Measurements from ENCODE around the gene KIAA0408. TPM values are rescaled to one million over a fixed set of nuclear protein-coding genes. Genes with fewer than 3 reads are reported as not detected.
"Not testable (repeated sequence)": the region's sequence is repeated elsewhere in the genome, so short reads cannot be mapped to it uniquely, and the experiment has no call there.

Gene KIAA0408
- polyA plus RNA-seq, 1 donor: 11.2 TPM

DNA sequence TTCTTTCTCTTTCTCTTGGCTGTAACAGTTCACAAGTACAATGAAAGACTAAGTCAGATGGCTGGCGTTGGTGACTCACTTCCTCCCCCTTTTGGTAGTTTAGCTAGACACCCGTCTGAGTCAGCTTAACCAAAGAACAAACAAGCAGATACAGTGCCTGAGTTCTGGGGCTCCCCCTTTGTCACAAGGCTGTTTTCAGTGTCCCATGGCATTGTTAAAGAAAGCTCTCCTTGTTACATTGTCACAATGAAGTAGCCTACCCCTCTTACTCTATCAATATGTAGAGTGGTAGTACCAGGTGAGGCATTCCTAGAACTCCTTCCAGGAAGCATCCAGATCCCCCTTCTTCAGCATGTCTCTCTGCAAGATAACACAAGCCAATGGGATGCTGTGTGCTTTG lies 38.6 kb downstream of the KIAA0408 start:
- Histone ChIP-seq H3K27ac (ENCODE audit: low read length) (no peak overlapping the region), H3K9me3 (ENCODE audit: control insufficient read depth, low read depth, low read length) (no peaks in the 10 kb centered on the region), H3K4me3 (ENCODE audit: low read length) (no peak overlapping the region), H3K4me1 (ENCODE audit: control insufficient read depth, insufficient read depth, low read length) (no peaks in the 10 kb centered on the region), H3K27me3 (ENCODE audit: control insufficient read depth, insufficient read depth, low read length) (no peaks in the 10 kb centered on the region), H3K36me3 (ENCODE audit: control insufficient read depth, insufficient read depth, low read length) (no peaks in the 10 kb centered on the region)
- DNase-seq: peak; percentile 54 to 75
- no CpG with 5 or more reads among the region's 2 CpGs for WGBS (ENCODE audit: insufficient coverage, low lambda C conversion rate)

DNA sequence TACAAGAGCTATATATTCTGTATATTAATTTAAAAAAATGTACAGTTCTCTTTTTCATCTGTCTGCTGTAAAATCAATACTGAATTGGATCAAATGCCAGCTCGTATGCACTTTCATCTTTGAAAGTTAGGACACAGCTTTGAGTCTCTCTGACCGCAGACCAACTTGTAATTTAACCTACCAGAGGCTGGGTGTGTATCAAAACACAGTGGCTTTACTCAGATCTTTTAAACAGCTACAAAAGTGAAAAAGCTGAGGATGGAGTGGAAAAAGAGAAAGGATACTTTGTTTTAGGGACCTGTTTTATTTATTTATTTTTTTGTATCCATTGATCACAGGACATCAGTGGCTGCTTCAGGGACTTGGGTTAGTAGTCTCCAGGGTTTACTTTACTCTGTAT lies 44.1 kb downstream of the KIAA0408 start:
- Histone ChIP-seq H3K27ac (ENCODE audit: low read length) (no peak overlapping the region), H3K9me3 (ENCODE audit: control insufficient read depth, low read depth, low read length) (no peaks in the 10 kb centered on the region), H3K36me3 (ENCODE audit: control insufficient read depth, insufficient read depth, low read length) (no peaks in the 10 kb centered on the region), H3K27me3 (ENCODE audit: control insufficient read depth, insufficient read depth, low read length) (no peaks in the 10 kb centered on the region), H3K4me3 (ENCODE audit: low read length) (no peak overlapping the region), H3K4me1 (ENCODE audit: control insufficient read depth, insufficient read depth, low read length) (no peaks in the 10 kb centered on the region)
- 100% methylated on average over 1 of the region's 2 CpGs for WGBS (ENCODE audit: insufficient coverage, low lambda C conversion rate)
- DNase-seq: no peak

DNA sequence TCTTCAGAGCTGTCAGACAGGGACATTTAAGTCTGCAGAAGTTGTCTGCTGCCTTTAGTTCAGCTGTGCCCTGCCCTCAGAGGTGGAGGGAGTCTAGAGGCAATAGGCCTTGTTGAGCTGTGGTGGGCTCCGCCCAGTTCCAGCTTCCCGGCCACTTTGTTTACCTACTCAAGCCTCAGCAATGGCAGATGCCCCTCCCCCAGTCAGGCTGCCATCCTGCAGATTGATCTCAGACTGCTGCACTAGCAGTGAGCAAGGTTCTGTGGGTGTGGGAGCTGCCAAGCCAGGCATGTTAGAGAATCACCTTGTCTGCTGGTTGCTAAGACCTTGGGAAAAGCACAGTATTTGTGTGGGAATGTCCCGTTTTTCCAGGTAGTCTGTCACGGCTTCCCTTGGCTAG lies 46.1 kb downstream of the KIAA0408 start:
- H3K4me3 ChIP-seq (ENCODE audit: low read length); H3K4me1 ChIP-seq (ENCODE audit: control insufficient read depth, insufficient read depth, low read length); H3K27ac ChIP-seq (ENCODE audit: low read length); H3K9me3 ChIP-seq (ENCODE audit: control insufficient read depth, low read depth, low read length); H3K27me3 ChIP-seq (ENCODE audit: control insufficient read depth, insufficient read depth, low read length); H3K36me3 ChIP-seq (ENCODE audit: control insufficient read depth, insufficient read depth, low read length): not testable (repeated sequence)
- no CpG with 5 or more reads among the region's 4 CpGs for WGBS (ENCODE audit: insufficient coverage, low lambda C conversion rate)
- peak in 1 of 2 donors; percentile 22 for DNase-seq

DNA sequence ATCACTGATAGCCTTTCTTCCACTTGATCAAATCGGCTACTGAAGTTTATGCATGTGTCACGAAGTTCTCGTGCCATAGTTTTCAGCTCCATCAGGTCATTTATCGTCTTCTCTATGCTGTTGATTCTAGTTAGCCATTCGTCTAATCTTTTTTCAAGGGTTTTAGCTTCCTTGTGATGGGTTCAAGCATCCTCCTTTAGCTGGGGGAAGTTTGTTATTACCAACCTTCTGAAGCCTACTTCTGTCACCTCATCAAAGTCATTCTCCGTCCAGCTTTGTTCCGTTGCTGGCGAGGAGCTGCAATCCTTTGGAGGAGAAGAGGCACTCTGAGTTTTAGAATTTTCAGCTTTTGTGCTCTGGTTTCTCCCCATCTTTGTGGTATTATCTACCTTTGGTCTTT lies 47.2 kb downstream of the KIAA0408 start:
- H3K27me3 ChIP-seq (ENCODE audit: control insufficient read depth, insufficient read depth, low read length); H3K27ac ChIP-seq (ENCODE audit: low read length); DNase-seq; H3K36me3 ChIP-seq (ENCODE audit: control insufficient read depth, insufficient read depth, low read length); H3K4me1 ChIP-seq (ENCODE audit: control insufficient read depth, insufficient read depth, low read length); H3K9me3 ChIP-seq (ENCODE audit: control insufficient read depth, low read depth, low read length); H3K4me3 ChIP-seq (ENCODE audit: low read length): not testable (repeated sequence)
- 95% methylated on average over 4 of the region's 8 CpGs for WGBS (ENCODE audit: insufficient coverage, low lambda C conversion rate)

Other genes starting within 250 kb of the KIAA0408 start
- 48.2 TPM for gene RNF146, start 192.5 kb downstream of the KIAA0408 start, polyA plus RNA-seq
- 67.3 TPM for gene ECHDC1, start 115.8 kb downstream of the KIAA0408 start, polyA plus RNA-seq
- 0.12 TPM for gene C6orf58, start 117.8 kb upstream of the KIAA0408 start, polyA plus RNA-seq

Data from large intestine (tissue), 3 donors.